C4-2B (cell line): ENCODE data around the gene TRPT1.

Experiments
- H3K27ac ChIP-seq: fragments of 450-650 bp; 2 replicates; pipeline ENCODE4 v1.5.1; 2017
- ZFX ChIP-seq: fragments of 450-650 bp; IDR thresholded peaks from 2 replicates; pipeline ENCODE4 v1.6.1; 2017
- TF ChIP-seq, protein P1 (sequence below): fragments of 450-650 bp; conservative IDR thresholded peaks from 2 replicates; pipeline ENCODE4 v1.5.1; 2017; ENCODE audit warnings: mild to moderate bottlenecking

Gene TRPT1

GRCh38 chr11:64237484-64237951 lies 11.5 kb upstream of the TRPT1 start:
- H3K27ac ChIP-seq, result peak overlapping the region; percentile 35; the same call in 1 of the 2 replicates
- TF ChIP-seq ZFX, result no peak
- TF ChIP-seq, protein P1, sequence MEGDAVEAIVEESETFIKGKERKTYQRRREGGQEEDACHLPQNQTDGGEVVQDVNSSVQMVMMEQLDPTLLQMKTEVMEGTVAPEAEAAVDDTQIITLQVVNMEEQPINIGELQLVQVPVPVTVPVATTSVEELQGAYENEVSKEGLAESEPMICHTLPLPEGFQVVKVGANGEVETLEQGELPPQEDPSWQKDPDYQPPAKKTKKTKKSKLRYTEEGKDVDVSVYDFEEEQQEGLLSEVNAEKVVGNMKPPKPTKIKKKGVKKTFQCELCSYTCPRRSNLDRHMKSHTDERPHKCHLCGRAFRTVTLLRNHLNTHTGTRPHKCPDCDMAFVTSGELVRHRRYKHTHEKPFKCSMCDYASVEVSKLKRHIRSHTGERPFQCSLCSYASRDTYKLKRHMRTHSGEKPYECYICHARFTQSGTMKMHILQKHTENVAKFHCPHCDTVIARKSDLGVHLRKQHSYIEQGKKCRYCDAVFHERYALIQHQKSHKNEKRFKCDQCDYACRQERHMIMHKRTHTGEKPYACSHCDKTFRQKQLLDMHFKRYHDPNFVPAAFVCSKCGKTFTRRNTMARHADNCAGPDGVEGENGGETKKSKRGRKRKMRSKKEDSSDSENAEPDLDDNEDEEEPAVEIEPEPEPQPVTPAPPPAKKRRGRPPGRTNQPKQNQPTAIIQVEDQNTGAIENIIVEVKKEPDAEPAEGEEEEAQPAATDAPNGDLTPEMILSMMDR, result no peak

- TF ChIP-seq, protein P1, result no peak
- no peak for TF ChIP-seq ZFX
- peak overlapping the region; percentile 47 for H3K27ac ChIP-seq
Observed at GRCh38 chr11:64235437-64236161, 9.6 kb upstream of the TRPT1 start.

- no peak for TF ChIP-seq ZFX
- TF ChIP-seq, protein P1, result no peak
- peak overlapping the region; percentile 47 for H3K27ac ChIP-seq
Observed at GRCh38 chr11:64234647-64235379, 8.8 kb upstream of the TRPT1 start.

DNA sequence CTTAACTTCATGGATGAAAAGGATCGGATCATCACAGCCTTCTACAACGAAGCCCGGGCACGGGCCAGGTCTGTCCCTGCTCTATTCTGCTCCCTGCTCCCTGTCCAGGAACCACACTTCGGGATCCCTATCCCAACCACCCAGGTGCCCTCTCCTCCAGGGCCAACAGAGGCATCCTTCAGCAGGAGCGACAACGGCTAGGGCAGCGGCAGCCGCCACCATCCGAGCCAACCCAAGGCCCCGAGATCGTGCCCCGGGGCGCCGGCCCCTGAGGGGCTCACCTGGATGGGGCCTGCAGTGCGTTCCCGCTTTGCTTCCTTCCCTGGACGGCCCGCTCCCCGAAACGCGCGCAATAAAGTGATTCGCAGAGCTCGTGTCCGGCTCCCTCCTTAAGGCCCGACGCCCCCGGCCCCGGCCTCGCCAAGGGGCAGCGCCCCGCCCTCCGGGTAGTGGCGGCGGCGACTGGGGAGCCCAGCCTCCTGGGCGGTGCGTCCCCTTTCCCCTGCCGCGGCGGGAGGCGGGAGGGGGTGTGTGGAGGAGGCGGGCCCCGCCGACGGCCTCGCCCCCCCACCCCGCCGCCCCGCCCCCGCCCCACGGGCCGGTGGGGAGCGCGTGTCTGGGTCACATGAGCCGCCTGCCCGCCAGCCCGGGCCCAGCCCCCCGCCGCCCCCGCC lies 8.1 kb upstream of the TRPT1 start, which contains the start of gene VEGFB:
VEGFB (plus strand) TSS at position 672 of the 674 bp plus-strand sequence. CDS start 250 bp downstream, outside the sequence.
- H3K27ac ChIP-seq, result peak within 1 kb of the TSS; percentile 47
- TF ChIP-seq ZFX, result no peak
- TF ChIP-seq, protein P1, result no peak

- TF ChIP-seq ZFX, result no peak
- TF ChIP-seq, protein P1, result no peak
- no peak overlapping the region for H3K27ac ChIP-seq
Observed at GRCh38 chr11:64232967-64233315, 7.0 kb upstream of the TRPT1 start.

DNA sequence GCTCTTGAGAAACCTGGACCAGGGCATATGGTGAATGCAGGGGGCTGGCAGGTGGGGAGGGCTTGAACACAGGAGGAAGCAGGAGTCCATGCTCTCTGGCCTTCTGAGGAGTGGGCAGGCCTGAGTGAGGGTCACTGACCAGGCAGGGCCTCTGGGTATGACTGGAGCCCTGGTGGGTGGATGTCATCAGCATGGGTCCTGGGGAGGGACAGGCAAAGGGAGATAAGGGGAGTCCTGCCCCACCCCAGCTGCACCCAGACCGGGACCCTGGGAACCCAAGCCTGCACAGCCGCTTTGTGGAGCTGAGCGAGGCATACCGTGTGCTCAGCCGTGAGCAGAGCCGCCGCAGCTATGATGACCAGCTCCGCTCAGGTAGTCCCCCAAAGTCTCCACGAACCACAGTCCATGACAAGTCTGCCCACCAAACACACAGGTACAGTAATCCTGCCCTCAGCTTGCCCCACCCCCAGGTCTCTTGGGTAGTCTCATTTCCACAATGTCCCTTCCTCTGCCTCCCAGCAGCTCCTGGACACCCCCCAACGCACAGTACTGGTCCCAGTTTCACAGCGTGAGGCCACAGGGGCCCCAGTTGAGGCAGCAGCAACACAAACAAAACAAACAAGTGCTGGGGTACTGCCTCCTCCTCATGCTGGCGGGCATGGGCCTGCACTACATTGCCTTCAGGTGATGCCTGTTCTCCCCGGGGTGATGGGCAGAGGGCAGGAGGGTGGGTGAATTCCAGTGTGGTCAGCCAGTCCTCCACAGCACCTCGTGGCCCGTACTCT lies 6.4 kb upstream of the TRPT1 start:
- no peak overlapping the region for H3K27ac ChIP-seq

More for the DNA sequence above, 6.4 kb upstream of the TRPT1 start:
- no peak for TF ChIP-seq ZFX
- TF ChIP-seq, protein P1, result no peak
